Femur (tissue), 1 donor: Measurements from ENCODE around the gene B4GALT1.

ENCODE experiments used
- DNase-seq: peaks from one replicate; pipeline ENCODE4 v3.0.0-alpha.2; 2017

Gene B4GALT1, protein sequence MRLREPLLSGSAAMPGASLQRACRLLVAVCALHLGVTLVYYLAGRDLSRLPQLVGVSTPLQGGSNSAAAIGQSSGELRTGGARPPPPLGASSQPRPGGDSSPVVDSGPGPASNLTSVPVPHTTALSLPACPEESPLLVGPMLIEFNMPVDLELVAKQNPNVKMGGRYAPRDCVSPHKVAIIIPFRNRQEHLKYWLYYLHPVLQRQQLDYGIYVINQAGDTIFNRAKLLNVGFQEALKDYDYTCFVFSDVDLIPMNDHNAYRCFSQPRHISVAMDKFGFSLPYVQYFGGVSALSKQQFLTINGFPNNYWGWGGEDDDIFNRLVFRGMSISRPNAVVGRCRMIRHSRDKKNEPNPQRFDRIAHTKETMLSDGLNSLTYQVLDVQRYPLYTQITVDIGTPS

DNA sequence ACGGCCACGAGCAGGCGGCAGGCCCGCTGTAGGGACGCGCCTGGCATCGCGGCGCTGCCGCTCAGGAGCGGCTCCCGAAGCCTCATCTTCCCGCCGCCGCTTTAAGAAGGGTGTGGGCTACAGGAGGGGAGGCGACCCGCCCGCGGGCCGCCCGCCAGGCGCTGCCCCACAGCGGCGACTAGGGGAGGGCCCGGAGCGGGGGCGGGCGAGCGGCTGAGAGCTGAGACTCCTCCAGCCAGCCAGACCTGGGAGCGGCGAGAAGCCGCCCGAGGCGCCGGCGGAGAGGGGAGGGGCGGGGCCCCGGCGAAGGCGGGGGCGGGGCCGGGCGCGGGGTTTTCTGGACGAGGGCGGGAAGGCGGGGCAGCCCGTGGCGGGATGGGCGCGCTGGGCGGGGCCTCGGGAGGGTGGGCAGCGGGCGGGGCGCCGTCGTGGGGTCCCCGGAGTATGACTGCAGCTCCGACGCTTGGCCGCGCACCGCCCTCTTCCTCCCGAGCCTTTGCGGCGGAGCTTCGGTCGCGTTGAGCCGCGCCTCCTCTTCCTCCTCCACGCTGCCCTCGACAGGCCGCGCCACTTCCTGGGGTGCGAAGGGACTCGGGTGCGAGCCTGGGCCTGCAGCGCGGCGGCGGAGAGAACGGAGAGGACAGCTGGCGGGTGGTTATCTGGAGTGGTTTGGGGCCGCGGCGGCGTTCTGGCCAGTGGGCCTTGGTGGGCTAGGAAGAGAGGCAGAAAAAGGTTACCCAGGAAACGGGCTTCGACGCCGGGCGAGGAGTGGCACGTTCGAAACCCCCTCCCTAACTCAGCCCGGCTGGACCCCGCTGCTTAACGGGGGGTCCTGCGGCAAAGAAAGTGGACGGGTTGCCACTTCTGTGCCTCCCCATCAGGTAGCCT lies at the start of gene B4GALT1:
TSS of gene B4GALT1 (minus strand) at position 253 of the 888 bp plus-strand sequence. CDS start at position 86, 167 bp downstream.
- DNase-seq = peak; percentile 98

DNA sequence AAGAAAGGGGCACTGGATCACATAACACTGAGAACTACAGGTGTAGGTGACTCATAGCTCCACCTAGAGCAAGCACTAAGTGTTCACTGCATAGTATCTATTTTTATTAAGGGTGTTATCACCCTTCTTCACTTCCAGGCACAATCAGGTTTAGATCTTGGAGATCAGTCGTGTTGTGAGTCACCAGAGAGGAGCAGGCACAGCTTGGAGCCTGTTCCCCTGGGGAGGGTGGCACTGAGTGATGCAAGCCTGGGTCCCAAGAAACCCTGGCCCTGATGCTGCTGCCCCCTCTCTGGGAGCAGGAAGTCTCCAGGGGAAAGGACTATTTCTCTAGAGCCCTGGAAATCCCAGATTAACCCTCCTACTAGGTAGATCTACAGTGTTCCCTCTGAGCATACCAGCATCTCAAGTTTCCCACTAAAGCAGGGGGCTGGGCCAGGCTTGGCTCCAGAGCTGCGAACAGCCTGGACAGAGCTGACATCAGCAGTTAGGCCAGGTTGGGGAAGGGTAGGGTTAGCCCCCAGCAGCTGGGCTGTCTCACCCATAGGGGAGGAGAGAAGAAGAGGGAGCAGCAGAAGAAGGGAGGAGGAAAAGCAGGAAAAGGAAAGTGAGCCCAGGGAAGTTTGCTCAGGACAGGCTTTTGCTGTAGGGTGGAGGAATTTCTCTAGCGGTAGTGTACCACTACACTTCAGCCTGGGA lies 44.7 kb upstream of the B4GALT1 start:
- no peak for DNase-seq

DNA sequence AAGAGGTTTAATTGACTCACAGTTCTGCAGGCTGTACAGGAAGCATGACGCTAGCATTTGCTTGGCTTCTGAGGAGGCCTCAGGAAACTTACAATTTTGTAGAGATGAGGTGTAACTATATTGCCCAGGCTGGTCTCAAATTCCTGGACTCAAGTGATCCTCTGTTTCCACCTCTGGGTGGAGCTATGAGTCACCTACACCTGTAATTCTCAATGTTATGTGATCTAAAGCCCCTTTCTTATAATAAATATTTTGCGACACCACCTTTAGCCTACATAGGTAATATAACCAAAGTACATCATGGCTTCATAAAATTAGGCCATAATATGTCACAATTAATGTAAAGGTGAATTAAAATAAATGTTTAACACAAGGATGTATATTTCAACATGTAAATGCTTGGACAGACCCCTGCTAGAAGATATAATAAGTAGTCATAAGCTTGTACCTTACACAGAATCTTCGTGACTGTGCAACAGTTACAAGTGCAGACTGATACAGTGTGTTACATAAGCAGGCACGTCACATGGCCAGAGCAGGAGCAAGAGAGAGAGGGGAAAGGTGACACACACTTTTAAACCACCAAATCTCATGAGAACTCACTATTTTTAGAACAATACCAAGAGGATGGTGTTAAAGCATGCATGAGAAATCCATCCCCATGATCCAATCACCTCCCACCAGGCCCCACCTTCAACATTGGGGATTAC lies 43.0 kb upstream of the B4GALT1 start:
- no peak for DNase-seq

DNA sequence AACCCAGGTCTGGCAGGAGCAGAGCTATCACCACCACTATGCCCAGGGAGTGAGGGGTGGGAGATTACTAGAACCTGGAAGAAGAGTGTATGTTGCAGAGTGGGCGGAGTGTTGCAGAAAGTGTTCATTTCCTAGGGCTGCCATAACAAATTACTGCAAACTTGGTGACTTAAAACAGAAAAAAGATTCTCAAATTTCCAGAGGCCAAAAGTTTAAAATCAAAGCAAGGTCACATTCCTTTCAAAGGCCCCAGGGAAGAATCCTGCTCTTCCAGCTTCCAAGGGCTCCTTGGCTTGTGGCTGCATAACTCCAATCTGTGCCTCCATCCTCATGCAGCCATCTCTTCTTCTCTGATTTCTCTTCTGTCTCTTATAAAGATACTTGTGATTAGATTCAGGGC lies 42.3 kb upstream of the B4GALT1 start:
- no peak for DNase-seq

DNA sequence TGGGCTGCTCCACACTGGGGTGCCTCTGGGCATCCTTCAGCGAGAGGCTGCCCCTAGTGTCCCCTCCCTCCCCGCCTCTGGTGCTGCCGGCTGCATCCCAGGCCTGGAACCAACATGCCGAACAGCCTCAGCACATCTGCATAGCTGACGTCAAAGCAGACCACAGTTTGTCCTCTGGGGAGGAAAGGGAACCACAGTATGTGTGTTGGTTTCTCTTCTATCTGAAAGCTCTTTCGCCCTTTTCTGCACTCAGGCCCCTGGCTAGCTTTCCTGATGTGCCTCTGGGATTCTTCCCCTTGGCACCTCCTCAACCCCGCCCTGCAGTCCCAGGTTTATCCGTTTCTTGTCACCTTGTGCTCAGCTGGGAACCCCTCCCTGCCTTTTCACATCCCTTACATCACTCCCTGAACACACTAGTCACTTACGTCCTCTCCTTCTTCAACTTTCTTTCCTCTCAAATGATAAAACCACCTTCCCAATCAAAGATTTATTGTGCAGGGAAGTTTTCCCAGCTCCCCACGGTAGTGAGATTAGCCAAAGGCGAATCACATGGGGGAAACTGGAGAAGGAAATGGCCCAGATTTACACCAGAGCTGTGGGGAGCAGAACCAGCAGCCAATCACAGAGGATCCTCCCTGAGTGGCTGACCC lies 35.5 kb upstream of the B4GALT1 start:
- DNase-seq = peak; percentile 83

DNA sequence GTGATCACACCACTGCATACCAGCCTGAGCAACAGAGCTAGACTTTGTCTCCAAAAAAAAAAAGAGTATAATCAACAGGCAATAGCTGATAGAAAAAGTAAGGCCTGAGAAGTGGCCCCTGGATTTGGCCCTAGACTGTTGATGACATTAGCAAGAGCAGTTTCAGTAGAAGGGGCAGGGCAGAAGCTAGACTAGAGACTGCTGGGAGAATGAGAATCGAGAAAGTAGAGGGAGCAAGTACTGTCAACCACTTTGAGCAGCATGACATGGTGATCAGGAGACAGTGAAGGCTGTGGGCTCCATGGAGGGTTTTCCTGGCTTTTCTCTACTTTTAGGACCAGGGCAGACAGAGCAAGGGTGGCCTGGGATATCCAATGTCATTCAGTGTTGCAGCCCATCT lies 34.9 kb upstream of the B4GALT1 start:
- no peak for DNase-seq

DNA sequence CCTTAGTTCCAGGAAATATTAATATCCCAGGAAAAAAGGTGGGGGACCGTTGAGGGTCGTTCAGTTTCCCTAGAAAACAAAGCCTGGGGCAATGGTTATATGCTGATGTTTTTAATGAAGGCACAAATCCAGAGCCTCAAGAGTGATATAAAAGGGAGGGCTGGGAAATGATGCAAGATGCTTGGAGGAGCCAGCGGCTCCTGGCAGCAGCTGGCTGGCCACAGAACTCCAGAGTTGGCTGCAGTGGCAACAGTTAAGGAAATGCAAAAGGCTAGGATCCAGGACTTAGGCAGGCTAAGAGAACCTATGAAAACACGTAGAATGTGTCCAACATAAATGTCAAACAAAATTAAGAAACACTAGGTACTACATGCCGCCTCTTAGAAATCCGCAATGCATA lies 31.0 kb upstream of the B4GALT1 start:
- DNase-seq = peak; percentile 80

DNA sequence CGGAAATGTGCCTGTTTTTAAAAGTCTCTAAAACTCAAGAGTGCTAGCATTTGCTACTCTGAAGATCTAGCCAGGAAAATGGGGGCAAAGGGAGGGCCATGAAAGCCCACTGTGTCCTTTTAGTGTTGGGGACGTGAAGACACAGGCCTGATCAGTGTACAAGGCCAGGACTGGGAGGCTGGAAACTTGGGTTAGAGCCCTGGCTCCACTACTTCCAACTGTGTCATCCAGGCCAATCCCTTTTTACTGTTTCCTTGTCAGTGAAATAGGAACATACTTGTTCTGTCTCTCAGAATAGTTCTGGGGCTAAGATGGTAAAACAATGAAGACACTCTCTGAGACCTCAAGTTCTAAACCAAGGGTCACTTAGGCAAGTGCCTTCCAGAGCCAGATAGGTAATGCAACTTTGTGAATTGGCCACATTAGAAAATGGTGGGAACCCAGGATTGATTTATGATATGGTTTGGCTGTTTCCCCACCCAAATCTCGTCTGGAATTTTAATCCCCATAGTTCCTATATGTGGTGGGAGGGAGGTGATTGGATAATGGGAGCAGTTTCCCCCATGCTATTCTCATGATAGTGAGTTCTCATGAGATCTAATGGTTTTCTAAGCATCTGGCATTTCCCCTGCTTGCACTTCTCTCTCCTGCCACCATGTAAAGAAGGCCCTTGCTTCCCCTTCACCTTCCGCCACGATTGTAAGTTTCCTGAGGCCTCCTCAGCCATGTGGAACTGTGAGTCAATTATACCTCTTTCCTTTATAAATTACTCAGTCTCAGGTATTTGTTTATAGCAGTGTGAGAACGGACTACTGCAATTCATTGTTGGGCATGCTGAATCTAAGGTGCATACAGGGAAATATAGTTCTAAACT lies 30.4 kb upstream of the B4GALT1 start:
- DNase-seq = peak; percentile 87

DNA sequence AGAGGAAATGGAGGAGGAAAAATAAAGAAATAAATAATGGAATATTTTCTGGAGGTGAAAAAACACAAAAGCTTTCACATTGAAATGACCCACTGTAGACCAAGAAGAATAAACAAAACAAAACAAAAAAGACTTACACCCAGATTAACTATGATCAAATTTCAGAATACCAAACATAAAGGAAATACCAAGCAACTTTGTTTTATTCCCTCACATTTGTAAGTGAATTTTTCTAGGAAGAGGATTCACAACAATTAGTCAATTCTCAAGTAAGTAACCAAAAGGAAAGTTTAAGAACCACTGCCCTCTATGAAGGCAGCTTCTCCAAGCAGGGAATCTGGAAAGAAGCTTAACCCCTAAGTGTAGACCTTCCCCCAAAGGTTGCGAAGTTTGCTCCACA lies 29.6 kb upstream of the B4GALT1 start:
- no peak for DNase-seq

DNA sequence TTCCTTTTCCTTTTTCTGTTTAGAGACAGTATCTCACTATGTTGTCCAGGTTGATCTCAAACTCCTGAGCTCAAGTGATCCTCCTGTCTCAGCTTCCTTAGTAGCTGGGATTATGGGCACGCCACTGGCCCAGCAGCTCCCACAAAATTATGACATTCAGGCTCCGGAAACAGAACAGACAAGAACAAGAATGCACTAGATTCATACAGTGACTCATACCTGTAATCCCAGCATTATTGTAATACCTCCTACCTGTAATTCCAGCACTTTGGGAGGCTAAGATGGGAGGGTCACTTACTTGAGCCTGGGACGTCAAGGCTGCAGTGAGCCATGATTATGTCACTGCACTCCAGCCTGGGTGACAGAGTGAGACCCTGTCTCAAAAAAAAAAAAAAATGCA lies 26.7 kb upstream of the B4GALT1 start:
- DNase-seq = no peak

DNA sequence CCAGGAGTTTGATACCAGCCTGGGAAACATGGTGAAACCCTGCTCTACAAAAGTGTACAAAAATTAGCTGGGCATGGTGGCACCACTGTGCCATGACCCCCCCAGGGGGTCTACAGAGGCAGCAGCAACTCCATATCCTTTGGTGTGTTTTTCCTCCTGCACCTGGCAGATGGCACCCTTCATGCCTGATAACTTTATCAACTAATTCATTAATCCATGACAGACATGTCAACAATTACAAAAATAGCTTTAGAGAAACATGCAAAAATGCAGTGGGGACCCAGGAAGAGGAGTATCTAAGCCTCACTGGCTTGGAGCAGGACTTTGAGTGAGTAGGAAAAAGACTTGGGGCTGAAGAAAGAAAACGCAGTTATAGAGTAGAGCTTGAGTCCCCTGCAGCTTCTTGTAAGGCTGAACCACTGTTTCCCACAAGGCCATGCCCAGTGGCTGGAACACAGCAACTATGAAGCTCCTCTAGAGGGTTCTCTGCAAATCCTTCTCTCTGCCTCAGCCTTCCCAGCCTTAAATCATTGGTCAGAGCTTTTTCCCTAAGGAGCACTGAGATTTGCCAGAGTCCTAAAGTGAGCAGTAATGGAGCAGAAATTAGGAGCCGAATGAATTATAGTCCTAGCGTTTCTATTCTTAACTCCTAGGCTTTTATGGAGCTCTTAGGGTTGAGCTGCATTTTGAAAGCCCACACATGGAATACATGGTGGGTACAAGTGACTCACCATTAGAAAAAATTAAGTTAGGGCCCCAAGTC lies 25.5 kb upstream of the B4GALT1 start:
- DNase-seq = no peak

DNA sequence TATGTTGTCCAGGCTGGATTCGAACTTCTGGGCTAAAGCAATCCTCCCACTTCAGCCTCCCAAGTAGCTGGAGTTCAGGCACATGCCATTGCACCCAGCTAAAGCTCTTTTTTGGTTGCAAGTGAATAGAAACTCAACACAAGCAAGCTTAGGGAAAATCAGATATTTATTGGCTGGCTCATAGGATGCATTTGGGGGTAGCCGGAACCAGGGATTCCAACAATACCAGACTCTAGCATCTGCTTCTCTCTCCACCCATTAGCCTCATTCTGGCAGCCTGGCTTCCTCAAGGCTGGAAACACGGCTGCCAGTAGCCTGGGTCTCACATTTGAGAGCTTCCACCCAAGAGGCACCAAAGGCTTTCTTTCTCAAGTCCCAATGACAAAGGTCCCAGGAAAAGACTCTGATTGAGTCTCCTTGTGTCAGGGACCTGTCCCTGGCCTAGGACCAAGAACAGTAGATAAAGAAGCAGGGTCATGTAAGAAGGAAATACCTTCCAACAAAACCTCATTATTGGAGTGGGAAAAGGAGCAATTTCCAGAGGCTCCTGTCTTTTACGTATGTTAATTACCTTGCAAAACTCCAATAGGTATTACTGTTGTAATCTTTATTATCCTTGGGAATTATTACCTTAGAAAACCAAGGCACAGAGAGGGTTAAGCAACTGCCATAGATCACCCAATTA lies 23.0 kb upstream of the B4GALT1 start:
- no peak for DNase-seq

DNA sequence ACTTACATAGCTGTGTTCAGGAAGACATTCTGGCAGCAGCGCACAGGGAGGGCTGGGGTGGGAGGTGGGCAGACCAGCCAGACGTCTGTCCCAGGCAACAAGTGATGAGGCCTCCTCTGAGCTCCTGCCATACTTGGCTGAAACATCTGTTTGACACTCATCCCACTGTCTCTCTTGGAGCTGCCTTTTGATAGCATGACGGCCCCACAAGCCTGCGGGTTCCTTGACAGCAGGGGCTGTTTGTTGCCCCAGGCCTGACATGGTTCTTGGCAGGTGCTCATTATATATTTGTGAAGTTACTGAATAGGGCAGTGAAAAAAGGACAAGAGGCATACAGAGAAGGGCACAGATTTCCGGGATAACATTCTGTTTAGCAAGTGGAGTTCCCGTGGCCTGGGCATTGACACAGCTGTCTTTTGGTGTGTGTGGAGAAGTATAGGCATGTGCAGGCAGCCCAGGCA lies 22.2 kb upstream of the B4GALT1 start:
- DNase-seq = peak; percentile 64

DNA sequence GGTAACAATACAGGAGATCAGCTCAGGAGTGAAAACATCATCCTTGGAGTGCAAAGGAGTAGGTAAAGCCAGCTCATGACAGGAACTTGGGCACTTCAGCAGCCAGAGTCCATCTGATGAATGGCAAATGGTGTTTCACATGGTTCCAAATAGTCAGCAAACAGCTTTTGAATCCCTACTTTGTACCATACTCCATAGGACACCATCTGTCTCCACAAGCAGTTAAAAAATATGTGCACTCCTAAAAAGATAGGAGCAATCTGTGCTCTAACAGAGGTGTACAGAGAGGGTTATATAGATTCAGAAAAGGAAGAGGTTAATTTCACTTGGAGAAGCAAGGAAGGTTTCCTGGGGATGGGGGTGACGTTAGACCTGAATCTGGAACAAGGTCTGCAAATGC lies 21.6 kb upstream of the B4GALT1 start:
- DNase-seq = no peak

DNA sequence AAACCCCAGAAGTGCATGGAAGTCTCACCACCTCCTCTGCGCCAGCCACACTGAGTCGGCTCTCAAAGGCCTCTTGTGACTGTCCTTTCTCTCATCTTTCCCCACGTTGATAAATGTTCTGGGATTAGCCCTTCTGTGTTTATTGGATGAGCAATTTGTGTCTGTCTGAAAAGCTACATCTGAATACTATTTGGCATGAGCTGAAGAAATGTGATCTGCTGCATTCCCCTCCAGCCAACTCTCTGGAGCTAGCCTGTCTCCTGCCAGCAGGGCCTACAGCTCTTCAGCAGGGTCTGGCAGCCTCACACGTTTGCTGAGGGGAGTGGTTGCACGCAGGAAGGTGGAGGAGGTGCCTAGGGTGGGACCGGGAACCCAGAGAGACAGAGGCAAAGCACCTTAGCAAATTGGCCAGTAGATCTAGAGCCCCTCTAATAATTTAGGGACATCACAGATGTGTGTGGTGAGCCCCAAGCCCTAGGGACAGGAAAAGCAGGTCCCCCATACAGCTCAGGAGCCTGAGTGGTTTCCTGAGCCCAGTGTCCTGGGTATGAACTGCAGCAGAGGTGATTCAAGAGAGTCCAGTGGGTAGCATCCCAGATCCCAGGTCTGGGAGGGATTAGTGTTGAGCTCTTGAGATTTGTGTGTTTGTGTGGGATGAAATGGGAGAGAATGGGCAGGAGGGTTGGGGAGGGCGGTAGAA lies 20.5 kb upstream of the B4GALT1 start:
- peak; percentile 88 for DNase-seq

DNA sequence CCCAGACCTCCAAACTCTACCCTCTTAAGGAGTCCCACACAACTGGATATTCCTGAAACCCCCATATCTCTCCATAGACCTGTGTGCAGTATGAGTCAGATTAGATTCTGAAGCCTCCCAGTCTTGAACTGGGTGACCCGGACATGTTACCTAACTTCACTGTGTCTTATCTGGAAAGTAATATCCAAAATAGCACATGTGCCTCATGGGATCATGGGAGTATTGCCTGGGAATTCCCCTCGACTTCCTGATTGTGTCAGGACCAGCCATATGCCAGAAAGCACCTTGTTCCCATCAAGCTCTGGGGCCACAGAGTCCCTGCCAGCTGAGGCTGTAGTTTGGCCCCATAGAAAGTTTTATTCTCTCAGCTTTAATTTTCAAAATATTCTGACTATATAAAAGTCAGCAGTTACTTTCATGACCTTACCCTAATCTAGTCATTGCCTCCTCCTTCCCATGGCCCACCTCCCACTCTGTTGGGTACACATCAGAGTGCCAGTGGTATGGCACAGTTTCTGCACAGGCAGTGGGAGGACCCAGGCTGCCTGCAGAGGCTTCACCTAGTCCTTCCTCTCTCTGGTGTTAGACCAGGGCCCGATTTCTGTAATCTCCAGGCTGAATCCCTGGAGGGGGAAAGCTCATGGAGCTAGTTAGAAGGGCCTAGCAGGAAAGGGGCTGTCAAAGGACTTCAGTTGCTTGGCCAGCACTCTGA lies 19.5 kb upstream of the B4GALT1 start:
- no peak for DNase-seq

DNA sequence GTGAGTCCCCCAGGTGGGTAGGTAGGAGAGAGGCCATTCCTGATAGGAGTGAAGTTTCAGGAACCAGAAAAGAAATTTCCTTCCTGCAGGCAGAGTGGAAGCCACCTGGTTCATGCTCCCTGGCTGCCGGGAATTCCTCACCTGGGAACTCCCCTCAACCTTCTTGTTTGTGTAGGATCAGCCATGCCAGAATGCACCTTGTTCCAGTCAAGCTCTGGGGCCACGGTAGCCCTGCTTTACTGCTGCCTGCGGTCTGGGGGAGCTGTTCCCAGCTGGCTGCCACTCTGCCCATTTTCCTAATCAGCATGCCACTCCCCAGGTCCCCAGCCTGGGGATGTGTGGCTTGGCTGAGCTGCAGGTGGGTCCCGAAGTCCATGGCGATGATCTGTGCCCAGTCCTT lies 18.7 kb upstream of the B4GALT1 start:
- DNase-seq = no peak

DNA sequence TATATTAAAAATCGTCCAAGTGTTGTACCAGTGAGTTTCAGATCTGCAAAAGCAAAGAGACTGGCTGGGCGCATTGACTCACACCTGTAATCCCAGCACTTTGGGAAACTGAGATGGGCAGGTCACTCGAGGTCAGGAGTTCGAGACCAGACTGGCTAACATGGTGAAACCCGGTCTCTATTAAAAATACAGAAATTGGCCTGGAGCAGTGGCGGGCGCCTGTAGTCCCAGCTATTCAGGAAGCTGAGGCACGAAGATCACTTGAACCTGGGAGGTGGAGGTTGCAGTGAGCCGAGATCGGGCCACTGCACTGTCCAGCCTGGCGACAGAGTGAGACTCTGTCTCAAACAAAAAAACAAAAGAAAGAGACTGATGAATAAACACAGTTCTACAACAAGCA lies 18.3 kb upstream of the B4GALT1 start:
- no peak for DNase-seq
